GM19240 (cell line): Measurements from ENCODE around the gene DOCK6.

Experiments used
- DNase-seq: peaks from one replicate; pipeline ENCODE4 v3.0.0; 2011; ENCODE audit warnings: low spot score; ENCODE audit not compliant: insufficient read length

Gene DOCK6

DNA sequence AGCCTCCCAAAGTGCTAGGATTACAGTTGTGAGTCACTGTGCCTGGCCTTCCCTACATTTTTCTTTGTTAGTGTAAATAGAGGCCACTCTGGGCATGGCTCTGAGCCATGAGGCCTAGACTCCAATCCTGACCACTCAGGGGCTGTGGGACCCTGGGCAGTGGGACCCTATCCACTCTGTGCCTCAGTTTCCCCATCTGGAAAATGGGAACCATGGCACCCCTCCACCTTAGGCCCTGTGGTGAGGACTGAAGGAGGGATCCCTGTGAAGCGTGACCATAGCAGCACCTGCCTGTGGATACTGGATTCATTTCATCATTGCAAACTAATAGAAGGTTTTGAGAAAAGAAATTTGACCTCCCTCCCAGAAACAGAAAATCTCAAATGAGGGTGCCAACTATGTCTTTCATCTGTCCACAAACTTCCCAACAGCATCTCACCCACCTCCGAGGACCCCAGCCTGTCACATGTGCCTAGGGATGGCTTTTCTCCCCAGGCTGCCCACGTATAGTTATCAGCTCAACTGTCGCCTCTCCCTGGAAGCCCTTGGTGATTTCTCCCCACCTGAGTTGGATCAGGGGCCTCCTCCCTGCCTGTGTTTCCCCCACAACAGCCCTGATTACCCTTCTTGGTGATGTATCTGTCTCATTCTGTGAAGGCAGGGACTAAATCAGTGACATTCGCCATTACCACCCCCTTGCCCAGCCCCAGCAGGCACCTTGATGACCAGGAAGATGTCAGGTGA is 17.3 kb downstream of the DOCK6 start:
- no peak for DNase-seq

DNA sequence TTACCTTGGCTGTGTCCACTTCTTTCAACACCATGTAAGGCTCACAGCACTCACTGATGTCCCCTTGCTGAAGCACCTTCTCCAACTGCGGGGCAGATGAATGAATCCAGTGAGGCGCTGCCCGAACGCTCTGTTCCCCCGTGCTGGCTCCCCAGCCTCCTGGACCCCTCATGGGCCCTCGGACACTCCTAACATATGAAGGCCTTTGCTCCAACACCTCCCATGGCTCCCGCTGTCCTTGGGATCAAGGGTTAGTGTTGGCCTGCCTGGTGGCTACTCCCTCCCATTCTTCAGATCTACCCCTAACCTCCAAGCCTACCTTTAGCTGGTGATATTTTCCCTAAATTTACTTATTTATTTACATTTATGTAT is 18.5 kb downstream of the DOCK6 start:
- no peak for DNase-seq

DNA sequence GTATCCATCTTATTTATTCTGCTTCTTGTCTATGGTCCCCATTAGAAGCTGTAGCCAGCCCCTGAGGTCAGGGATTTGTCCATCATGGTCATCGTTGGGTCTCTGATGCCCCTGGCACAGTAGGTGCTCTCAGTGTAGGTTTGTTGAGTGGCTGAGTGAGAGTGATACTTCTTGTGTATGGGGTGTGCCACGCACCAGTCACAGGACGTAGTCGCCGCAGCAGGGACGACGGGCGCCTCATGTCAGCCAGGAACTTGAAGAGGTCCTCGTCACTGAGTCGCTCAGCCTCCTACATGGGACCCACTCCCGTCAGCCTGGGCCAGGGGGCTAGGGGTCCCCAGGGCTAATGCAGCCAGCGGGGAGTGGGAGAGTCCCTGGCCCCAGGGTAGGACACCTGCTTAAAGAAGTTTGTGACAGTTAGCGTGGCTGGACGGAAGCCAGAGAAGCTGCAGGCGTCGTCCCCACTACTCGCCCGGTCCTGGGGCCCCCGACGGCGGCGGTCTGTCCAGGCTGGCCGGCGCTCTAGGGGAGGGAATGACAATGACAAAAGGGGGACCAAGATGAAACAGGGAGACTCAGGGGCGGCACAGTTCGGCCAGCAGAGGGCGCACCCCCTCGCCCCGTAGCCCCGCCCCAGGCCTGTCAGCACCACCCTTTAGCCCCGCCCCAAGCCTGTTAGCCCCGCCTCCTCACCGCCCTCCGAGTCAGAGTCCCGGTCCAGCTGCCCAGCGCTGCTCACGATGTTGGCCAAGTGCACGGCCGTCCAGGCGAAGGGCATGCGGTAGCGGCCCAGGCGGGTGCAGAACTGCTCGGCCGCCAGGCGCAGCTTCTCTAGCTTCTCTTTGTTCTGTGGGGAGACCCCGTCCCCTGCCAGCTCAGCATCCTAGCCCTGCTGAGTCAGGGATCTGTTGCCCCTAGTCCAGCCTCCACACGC is 19.2 kb downstream of the DOCK6 start:
- peak; percentile 87 for DNase-seq

DNA sequence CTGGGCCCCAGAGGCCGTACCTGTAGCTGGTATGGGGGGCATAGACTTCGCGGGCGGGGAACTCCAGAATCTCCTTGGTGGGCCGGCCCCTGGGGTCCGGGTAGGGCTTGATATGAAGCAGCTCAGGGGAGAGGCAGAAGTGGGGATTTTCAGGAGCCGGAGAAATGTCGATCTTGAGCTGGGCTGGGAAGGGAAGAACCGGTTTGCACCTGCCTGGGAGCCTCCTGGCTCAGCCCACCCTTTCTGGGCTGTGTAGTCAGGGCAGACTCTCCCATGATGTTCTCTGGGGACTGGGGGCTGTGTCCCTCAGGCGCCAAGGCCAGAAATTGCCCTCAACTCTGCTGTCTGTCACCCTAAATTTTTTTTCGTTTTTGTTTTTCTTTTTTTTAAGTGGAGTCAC is 20.3 kb downstream of the DOCK6 start:
- DNase-seq = no peak

DNA sequence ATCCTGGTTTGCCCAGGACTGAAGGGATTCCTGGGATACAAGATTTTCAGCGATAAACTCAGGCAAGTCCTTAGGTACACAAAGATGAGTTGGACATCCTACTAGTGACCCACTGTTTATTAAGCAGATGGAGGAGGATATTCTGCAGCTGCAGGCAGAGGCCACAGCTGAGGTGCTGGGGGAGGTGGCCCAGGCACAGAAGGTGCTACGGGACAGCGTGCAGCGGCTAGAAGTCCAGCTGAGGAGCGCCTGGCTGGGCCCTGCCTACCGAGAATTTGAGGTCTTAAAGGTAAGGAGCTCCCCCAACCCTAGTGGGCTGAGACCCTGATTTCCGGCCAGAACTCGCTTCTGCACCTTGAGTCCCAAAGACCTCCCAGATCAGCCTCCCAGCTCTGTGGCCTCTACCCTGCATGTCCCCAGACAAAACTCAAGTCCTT is 22.3 kb downstream of the DOCK6 start:
- no peak for DNase-seq

- no peak for DNase-seq
Observed at GRCh38 chr19:11239377-11240000, 22.8 kb downstream of the DOCK6 start, which contains the start of gene ANGPTL8. TSS of gene ANGPTL8 (plus strand) at chr19:11239619. CDS start at chr19:11239638, 19 bp downstream.

GRCh38 chr19:11238781-11239376 is 23.4 kb downstream of the DOCK6 start:
- no peak for DNase-seq

DNA sequence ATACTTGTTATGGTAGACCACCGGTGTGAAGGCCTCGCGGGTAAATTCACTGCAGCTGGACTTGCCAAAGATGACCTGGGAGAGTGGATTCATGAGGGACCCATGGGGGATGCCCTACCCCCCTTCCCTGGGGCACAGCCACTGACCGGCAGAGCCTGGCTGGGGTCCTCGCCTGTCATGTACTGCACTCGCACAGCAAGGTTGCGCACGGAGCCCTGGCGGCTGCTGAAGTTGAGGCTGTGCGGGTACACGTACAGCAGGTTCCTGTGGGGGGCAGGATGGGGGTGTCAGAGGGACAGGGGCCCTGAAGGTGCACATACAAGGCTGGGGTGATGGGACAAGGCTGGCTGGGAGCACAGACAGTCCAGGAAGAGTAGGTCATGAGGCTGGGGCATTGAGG is 24.3 kb downstream of the DOCK6 start:
- DNase-seq = no peak

- DNase-seq = no peak
Observed at GRCh38 chr19:11237321-11237720, 25.0 kb downstream of the DOCK6 start.

- no peak for DNase-seq
Observed at GRCh38 chr19:11236324-11237301, 25.7 kb downstream of the DOCK6 start.

DNA sequence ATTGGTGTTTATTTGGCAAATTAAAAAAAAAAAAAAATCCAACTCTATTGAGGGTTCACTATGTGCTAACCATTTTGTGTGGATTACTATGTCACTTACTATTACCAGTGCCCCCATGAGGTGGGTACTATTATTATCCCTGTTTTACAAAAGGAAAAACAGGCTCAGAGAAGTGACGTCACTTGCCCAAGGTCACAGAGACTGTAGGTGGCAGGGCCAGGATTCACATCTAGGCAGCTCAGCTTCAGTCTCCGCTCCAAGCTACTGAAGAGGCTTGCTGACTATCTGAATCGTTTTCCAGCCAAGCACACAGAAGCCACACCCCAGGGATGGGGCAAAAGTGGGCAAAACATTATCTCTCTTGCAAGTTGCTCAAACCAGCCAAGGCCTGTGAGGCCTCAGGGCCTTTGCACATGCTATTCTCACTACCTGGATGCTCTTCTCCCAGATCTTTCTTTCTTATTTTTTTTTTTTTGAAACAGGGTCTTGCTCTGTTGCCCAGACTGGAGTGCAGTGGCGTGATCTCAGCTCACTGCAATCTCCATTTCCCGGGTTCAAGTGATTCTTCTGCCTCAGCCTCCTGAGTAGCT is 27.7 kb downstream of the DOCK6 start:
- DNase-seq = no peak

DNA sequence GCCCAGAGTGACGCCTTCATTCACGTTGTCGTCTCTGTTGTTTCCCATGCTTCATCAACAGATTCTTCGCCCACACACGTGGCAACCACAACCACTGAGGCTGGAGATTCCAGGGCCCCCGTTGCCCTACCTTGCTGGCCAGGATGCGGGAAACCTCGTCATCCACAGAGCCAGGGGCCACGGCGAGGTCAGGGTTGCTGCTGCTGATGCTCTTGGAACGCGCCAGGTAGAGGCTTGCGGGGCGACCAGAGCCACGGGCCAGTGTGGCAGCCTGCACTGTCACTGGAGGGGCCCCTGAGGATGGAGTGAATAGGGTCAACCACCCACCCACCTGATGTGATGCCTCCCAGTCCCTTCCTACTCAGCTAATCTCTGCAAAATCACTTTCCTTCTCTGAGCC is 29.3 kb downstream of the DOCK6 start:
- no peak for DNase-seq

DNA sequence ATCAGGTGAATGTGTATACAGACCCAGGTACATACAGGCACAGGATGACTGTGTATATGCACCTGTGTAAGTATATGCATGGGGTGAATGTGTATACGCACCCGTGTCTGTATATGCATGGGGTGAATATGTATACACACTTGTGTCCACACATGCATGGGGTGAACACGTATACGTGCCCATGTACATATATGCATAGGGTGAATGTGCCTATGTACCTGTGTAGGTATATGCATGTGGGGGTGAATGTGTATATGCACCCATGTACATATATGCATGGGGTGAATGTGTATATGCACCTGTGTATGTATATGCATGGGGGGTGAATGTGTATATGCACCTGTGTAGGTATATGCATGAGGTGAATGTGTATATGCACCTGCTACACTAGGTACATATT is 29.8 kb downstream of the DOCK6 start:
- no peak for DNase-seq

- DNase-seq = no peak
Observed at GRCh38 chr19:11230621-11231386, 31.5 kb downstream of the DOCK6 start.

- DNase-seq = no peak
Observed at GRCh38 chr19:11227195-11227886, 35.0 kb downstream of the DOCK6 start.

- no peak for DNase-seq
Observed at GRCh38 chr19:11226716-11227166, 35.6 kb downstream of the DOCK6 start.

- no peak for DNase-seq
Observed at GRCh38 chr19:11225815-11226214, 36.5 kb downstream of the DOCK6 start.

GRCh38 chr19:11225172-11225571 is 37.2 kb downstream of the DOCK6 start:
- no peak for DNase-seq

- DNase-seq = no peak
Observed at GRCh38 chr19:11224429-11224828, 37.9 kb downstream of the DOCK6 start.
